Fibroblast of lung (primary cell): ENCODE data around the gene OBSL1. TPM values are rescaled to one million over a fixed set of nuclear protein-coding genes. Genes with fewer than 3 reads are reported as not detected.

Experiments used
- DNase-seq, 2 donors: peaks; one replicate each; pipeline versions ENCODE4 v3.0.0 to v3.0.0-alpha.2; 2010; ENCODE audit warnings: low read depth in 2 of 2
- H2AFZ ChIP-seq: 2 replicates; pipeline ENCODE4 v1.5.1; 2012; ENCODE audit warnings: low read length, control low read depth, inconsistent platforms
- H3K27ac ChIP-seq: 2 replicates; pipeline ENCODE4 v1.5.1; 2011; ENCODE audit warnings: low read length, control low read depth; ENCODE audit not compliant: insufficient read depth
- H3K27me3 ChIP-seq: 2 replicates; pipeline ENCODE4 v1.5.1; 2011; ENCODE audit warnings: mild to moderate bottlenecking, low read length; ENCODE audit not compliant: control insufficient read depth, insufficient read depth
- H3K36me3 ChIP-seq: 2 replicates; pipeline ENCODE4 v1.5.1; 2011; ENCODE audit warnings: low read length; ENCODE audit not compliant: control insufficient read depth, insufficient read depth
- H3K4me1 ChIP-seq: 2 replicates; pipeline ENCODE4 v1.5.1; 2011; ENCODE audit warnings: low read length; ENCODE audit not compliant: control insufficient read depth, insufficient read depth; ENCODE audit errors: extremely low read depth
- H3K4me2 ChIP-seq: 2 replicates; pipeline ENCODE4 v1.5.1; 2011; ENCODE audit warnings: low read length, control low read depth; ENCODE audit not compliant: insufficient read depth; ENCODE audit errors: extremely low read depth
- H3K4me3 ChIP-seq, 4 experiments: fragments of 200-600 bp in 1 of 4; sonication (generic) in 1 of 4; replicated peaks in 1 of 4; 2 replicates each; pipeline ENCODE4 v1.5.1; 2011 to 2016; ENCODE audit warnings: low read length in 4 of 4, low read depth in 3 of 4, mild to moderate bottlenecking in 3 of 4, control low read depth in 2 of 4, inconsistent platforms in 1 of 4, mixed read lengths in 1 of 4; ENCODE audit not compliant: insufficient read depth in 1 of 4; ENCODE audit errors: control extremely low read depth in 1 of 4
- H3K79me2 ChIP-seq: 2 replicates; pipeline ENCODE4 v1.5.1; 2012; ENCODE audit warnings: mild to moderate bottlenecking, low read length, inconsistent platforms; ENCODE audit not compliant: control insufficient read depth, insufficient read depth
- H3K9ac ChIP-seq: 2 replicates; pipeline ENCODE4 v1.5.1; 2011; ENCODE audit warnings: mild to moderate bottlenecking, low read length, control low read depth; ENCODE audit not compliant: insufficient read depth
- H3K9me3 ChIP-seq: 2 replicates; pipeline ENCODE4 v1.5.1; 2012; ENCODE audit warnings: low read depth, low read length; ENCODE audit not compliant: control insufficient read depth, insufficient read depth
- H4K20me1 ChIP-seq: 2 replicates; pipeline ENCODE4 v1.5.1; 2011; ENCODE audit warnings: low read length; ENCODE audit not compliant: control insufficient read depth, insufficient read depth; ENCODE audit errors: extremely low read depth
- CTCF ChIP-seq, 2 donors: IDR thresholded peaks in 1 of 2; conservative IDR thresholded peaks in 1 of 2; 1 replicate in 1 of 2; 2 replicates in 1 of 2; pipeline ENCODE4 v1.5.1; 2011 to 2012; ENCODE audit warnings: low read length in 2 of 2, control low read depth in 1 of 2, inconsistent platforms in 1 of 2, low read depth in 1 of 2, mild to moderate bottlenecking in 1 of 2
- EZH2 ChIP-seq: IDR thresholded peaks from 2 replicates; pipeline ENCODE4 v1.5.1; 2012; ENCODE audit warnings: low read length, control low read depth, mild to moderate bottlenecking; ENCODE audit errors: missing control alignments
- polyA plus RNA-seq, 2 donors: library from polyadenylated mRNA; depleted of rRNA in 1 of 2; stranded (reverse) in 1 of 2; unstranded in 1 of 2; fragments of >200 nt; gene quantifications; 2 replicates each; pipeline ENCODE4 v1.2.1, GENCODE V29; 2011 to 2012; ENCODE audit warnings: missing spikeins in 1 of 2
- total RNA-seq: library from RNA; depleted of rRNA; stranded (reverse); fragments of >200 nt; gene quantifications from 2 replicates; pipeline ENCODE4 v1.2.1, GENCODE V29; 2014

Gene OBSL1
- total and polyA plus RNA-seq, 2 donors (not counting 1 experiment from before 2014, with no cell fraction given) = 24.7 to 28.7 TPM

- no peak for TF ChIP-seq EZH2
- no peak for TF ChIP-seq CTCF (conservative IDR thresholded peaks at IDR 0.05 in 1 of 2, IDR thresholded peaks at IDR 0.05 in 1 of 2; ENCODE audit: low read depth in 1 of 2, low read length in 2 of 2)
- DNase-seq = peak; percentile 97
- Histone ChIP-seq H3K79me2 (no peaks in the 10 kb centered on the region), H4K20me1 (no peaks in the 10 kb centered on the region), H3K4me2 (peak within 1 kb of the TSS; percentile 97), H3K9ac (peak within 1 kb of the TSS; percentile 91), H3K36me3 (peaks cover 3% of the 10 kb centered on the region), H3K4me1 (peaks cover 2% of the 10 kb centered on the region), H3K4me3 (peak within 1 kb of the TSS; percentile 74 to 97 (median 92)), H3K27me3 (no peaks in the 10 kb centered on the region), H2AFZ (peak within 1 kb of the TSS; percentile 98), H3K9me3 (no peaks in the 10 kb centered on the region), H3K27ac (peak within 1 kb of the TSS; percentile 92)
Measured at GRCh38 chr2:219597552-219598307, 26.4 kb upstream of the OBSL1 start, which contains the start of gene STK11IP. Gene STK11IP (plus strand): TSS chr2:219597857. CDS start chr2:219598120, 263 bp downstream.

- peaks cover 2% of the 10 kb centered on the region for H3K4me1 ChIP-seq
- DNase-seq = peak in 1 of 2 donors; percentile 35
- TF ChIP-seq CTCF (conservative IDR thresholded peaks at IDR 0.05 in 1 of 2, IDR thresholded peaks at IDR 0.05 in 1 of 2; ENCODE audit: low read depth in 1 of 2, low read length in 2 of 2) = no peak
- TF ChIP-seq EZH2 = no peak
- no peaks in the 10 kb centered on the region for H3K27me3 ChIP-seq
- H3K9ac ChIP-seq = peak overlapping the region; percentile 91
- peak overlapping the region; percentile 92 for H3K27ac ChIP-seq
- no peaks in the 10 kb centered on the region for H3K9me3 ChIP-seq
- peak overlapping the region; percentile 69 for H2AFZ ChIP-seq
- H3K4me2 ChIP-seq = peak overlapping the region; percentile 95
- no peaks in the 10 kb centered on the region for H3K36me3 ChIP-seq
- H3K79me2 ChIP-seq = no peaks in the 10 kb centered on the region
- peak overlapping the region; percentile 74 to 97 (median 92) for H3K4me3 ChIP-seq
- no peaks in the 10 kb centered on the region for H4K20me1 ChIP-seq
Measured at GRCh38 chr2:219596954-219597551, 25.7 kb upstream of the OBSL1 start.

- no peaks in the 10 kb centered on the region for H3K9me3 ChIP-seq
- H3K4me2 ChIP-seq = no peak overlapping the region
- no peak overlapping the region for H3K27ac ChIP-seq
Measured at GRCh38 chr2:219595256-219595655, 23.9 kb upstream of the OBSL1 start.

More at GRCh38 chr2:219595256-219595655, 23.9 kb upstream of the OBSL1 start:
- no peaks in the 10 kb centered on the region for H3K36me3 ChIP-seq
- peaks cover 2% of the 10 kb centered on the region for H3K4me1 ChIP-seq
- no peak overlapping the region for H2AFZ ChIP-seq
- no peaks in the 10 kb centered on the region for H3K79me2 ChIP-seq
- no peaks in the 10 kb centered on the region for H3K27me3 ChIP-seq
- H4K20me1 ChIP-seq = no peaks in the 10 kb centered on the region
- TF ChIP-seq EZH2 (no peak), CTCF (conservative IDR thresholded peaks at IDR 0.05 in 1 of 2, IDR thresholded peaks at IDR 0.05 in 1 of 2; ENCODE audit: low read depth in 1 of 2, low read length in 2 of 2) (no peak)
- no peak overlapping the region for H3K9ac ChIP-seq
- DNase-seq = peak in 1 of 2 donors; percentile 18
- no peak overlapping the region for H3K4me3 ChIP-seq
